Skin of body (tissue), 2 donors: ENCODE results near the gene RAB29. TPM values are rescaled to one million over a fixed set of nuclear protein-coding genes. Genes with fewer than 3 reads are reported as not detected.
"Not testable (repeated sequence)": the region's sequence is repeated elsewhere in the genome, so short reads cannot be mapped to it uniquely, and the experiment has no call there.

Experiments
- DNase-seq: peaks from one replicate; lab custom pipeline; 2025; lab: John Stamatoyannopoulos, UW
- total RNA-seq: library from RNA; depleted of rRNA; stranded (reverse); fragments of >200 nt; gene quantifications from one replicate; pipeline ENCODE4 v1.2.3, GENCODE V29; 2014

RAB29 gene
- 3.8 TPM for total RNA-seq

GRCh38 chr1:205775015-205775716 is at the start of gene RAB29:
TSS of gene RAB29 (minus strand) at chr1:205775482. CDS start at chr1:205774956, 526 bp downstream.
- peak; percentile 40 for DNase-seq

- no peak for DNase-seq
Observed at GRCh38 chr1:205824180-205824579, 48.9 kb upstream of the RAB29 start.

- DNase-seq: not testable (repeated sequence)
Observed at GRCh38 chr1:205823260-205823659, 48.0 kb upstream of the RAB29 start.

- no peak for DNase-seq
Observed at GRCh38 chr1:205822397-205822796, 47.1 kb upstream of the RAB29 start.

- no peak for DNase-seq
Observed at GRCh38 chr1:205817988-205818387, 42.7 kb upstream of the RAB29 start.

GRCh38 chr1:205817364-205817763 is 42.1 kb upstream of the RAB29 start:
- no peak for DNase-seq

- DNase-seq: no peak
Observed at GRCh38 chr1:205813755-205814058, 38.4 kb upstream of the RAB29 start.

GRCh38 chr1:205812878-205813754 is 37.8 kb upstream of the RAB29 start, which contains the start of gene SLC41A1:
TSS of gene SLC41A1 (minus strand) at chr1:205813198. CDS start at chr1:205810441, 2,757 bp downstream.
- peak; percentile 86 for DNase-seq

GRCh38 chr1:205812271-205812877 is 37.1 kb upstream of the RAB29 start:
- DNase-seq: no peak

- DNase-seq: no peak
Observed at GRCh38 chr1:205811660-205812059, 36.4 kb upstream of the RAB29 start.

GRCh38 chr1:205810448-205811157 is 35.3 kb upstream of the RAB29 start:
- no peak for DNase-seq

- no peak for DNase-seq
Observed at GRCh38 chr1:205809942-205810345, 34.7 kb upstream of the RAB29 start.

GRCh38 chr1:205809469-205809868 is 34.2 kb upstream of the RAB29 start:
- DNase-seq: no peak

GRCh38 chr1:205805082-205805711 is 29.9 kb upstream of the RAB29 start:
- DNase-seq: no peak

- no peak for DNase-seq
Observed at GRCh38 chr1:205804605-205805004, 29.3 kb upstream of the RAB29 start.

- DNase-seq: no peak
Observed at GRCh38 chr1:205803986-205804385, 28.7 kb upstream of the RAB29 start.

GRCh38 chr1:205802060-205802459 is 26.8 kb upstream of the RAB29 start:
- no peak for DNase-seq

- no peak for DNase-seq
Observed at GRCh38 chr1:205800981-205801703, 25.9 kb upstream of the RAB29 start.

GRCh38 chr1:205800427-205800826 is 25.1 kb upstream of the RAB29 start:
- no peak for DNase-seq

- no peak for DNase-seq
Observed at GRCh38 chr1:205798577-205798976, 23.3 kb upstream of the RAB29 start.
